Epidermal melanocyte (primary cell): Measurements from ENCODE around the gene P4HA2.
A peak's percentile ranks its signal among the peaks of the same experiment; 100 is the strongest.

ENCODE experiments used
- DNase-seq: peaks from one replicate; pipeline ENCODE4 v3.0.0; 2011; ENCODE audit warnings: low spot score; ENCODE audit not compliant: insufficient read length

P4HA2 gene

DNA sequence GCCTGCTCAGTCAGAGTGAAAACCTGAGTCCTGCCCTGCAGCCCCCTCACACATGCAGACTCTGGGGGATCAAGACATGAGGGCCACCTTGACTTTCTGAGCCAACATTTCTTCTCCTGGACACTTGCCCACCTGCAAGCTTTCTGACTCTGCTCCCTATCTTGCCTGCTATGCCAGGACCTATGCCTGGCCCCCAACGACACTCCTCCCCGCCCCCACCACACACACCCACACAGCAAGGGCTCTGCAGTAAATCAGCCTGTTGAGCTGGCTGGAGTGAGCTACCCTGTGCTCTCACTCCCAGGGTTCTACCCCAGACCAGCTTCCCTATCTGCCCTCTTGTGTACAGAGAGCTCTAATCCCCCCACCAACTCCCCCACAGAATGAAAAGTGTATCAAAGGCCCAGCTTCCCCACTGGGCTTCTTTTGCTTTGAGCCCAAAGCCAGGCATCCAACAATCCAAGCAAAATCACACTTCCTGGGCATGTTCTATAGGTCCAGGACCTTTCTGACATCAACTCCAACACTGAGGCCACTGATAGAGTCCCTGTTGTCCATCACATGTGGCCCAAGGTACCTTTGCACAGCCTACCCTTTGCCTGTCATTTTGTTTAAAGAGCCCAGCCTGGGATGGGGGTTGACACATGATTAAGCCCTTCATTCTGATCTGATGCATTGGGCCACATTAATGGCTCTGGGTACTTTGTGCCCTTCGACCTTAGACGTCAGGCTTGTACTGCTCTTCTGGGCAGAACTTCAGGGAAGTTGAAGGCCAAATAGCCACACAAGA, 37.1 kb upstream of the P4HA2 start:
- DNase-seq: no peak

DNA sequence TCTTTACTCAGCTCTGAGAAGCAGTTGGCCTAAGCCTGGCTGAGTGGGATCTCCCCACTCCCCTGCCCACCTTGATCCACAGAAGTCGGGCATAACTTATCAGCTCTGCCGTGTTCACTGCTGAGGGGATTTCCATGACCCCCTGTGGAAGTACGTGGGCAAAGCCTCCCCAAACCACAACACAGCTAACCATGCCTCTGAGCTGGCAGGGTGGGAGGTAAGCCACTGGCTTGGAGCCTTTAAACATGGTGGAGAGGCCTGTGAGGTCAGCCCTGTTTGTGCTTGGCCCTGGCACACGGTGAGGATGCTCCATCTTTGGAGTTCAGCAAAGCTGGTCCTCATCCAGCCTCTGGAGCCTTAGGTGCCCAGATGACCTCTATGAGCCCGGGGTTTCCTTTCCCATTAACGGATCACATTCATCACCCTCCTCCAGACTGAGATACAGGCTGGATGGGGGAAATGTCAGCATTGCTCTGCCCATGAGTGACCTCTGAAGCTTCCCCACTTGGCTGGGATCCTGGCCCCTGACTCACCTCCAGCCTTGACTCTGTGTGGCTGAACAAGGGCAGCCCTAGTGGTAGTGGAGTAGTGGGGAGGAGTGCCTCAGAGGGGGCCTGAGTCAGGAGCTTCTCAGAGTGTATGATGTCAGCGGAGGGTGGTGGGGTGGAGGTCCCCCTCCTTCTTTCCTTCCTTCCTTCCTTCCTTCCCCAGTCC, 36.1 kb upstream of the P4HA2 start:
- no peak for DNase-seq

DNA sequence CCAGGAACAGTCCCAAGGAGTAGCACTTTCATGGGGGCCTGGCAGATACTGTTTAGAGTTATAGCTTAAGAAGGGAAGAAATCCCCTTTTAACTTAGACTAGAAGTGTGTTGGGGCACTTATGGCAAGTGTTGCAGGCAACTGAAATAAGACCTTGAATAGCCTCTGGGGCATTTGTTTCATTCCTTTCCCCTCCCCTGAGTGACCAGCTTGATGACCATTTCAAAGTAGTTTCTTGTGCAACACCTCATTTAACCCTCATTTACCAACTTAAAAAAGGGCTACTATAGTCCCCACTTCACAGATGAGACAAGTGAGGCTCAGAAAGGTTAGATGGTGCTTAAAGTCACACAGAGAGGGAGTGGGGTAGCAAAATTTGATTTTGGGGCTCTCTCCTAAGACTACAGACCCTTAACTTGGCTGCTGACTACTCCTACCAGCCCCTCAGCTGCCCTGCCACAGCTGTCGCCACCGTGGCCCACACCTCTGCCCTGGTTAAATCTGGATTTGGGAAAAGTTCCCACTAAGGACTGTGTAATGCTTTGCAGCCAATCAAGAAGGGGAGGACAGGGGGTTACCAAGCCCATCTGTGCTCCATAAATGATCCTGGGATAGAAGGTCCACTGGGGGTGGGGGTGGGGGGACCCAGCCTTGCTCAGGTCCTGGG, 35.4 kb upstream of the P4HA2 start:
- DNase-seq: no peak

DNA sequence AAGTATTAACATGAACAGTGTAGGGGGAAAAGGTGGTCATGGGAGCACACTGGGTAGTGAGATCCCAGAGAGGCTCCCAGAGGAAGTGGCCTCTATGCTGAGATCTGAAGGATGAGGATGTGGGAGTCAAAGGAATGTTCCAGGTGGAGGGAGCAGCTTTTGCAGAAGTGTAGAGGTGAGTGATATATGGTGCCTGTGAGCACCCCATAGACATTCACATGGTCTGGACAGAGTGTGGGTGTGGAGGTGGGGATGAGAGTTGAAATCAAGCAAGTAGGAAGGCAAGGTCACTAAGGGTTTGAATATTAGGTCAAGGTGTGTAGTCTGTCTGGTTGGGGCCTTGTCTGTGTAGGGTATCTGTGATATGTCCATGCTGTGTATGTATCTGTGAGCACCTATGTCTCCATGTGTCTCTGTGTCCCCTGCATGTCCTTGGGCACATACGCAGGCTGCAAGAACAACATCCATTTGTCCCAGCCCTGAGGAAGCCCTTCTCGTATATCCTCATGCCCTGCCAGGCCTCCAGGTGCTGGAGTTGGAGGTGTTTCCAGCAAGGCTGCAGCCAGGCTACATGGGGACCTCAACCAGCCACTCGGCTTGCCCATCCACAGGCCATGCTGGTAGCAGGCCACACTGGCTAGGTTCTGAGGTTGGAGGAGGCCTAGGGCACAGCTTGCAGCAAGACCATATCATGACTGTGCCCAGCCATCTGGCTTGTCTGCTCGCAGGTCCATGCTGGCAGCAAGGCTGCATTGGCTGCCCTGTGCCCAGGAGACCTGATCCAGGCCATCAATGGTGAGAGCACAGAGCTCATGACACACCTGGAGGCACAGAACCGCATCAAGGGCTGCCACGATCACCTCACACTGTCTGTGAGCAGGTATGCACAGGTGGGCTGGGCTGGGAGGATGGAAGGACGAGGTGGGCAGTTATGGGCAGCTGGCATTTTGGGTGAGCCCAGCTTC, 34.5 kb upstream of the P4HA2 start:
- DNase-seq: no peak

DNA sequence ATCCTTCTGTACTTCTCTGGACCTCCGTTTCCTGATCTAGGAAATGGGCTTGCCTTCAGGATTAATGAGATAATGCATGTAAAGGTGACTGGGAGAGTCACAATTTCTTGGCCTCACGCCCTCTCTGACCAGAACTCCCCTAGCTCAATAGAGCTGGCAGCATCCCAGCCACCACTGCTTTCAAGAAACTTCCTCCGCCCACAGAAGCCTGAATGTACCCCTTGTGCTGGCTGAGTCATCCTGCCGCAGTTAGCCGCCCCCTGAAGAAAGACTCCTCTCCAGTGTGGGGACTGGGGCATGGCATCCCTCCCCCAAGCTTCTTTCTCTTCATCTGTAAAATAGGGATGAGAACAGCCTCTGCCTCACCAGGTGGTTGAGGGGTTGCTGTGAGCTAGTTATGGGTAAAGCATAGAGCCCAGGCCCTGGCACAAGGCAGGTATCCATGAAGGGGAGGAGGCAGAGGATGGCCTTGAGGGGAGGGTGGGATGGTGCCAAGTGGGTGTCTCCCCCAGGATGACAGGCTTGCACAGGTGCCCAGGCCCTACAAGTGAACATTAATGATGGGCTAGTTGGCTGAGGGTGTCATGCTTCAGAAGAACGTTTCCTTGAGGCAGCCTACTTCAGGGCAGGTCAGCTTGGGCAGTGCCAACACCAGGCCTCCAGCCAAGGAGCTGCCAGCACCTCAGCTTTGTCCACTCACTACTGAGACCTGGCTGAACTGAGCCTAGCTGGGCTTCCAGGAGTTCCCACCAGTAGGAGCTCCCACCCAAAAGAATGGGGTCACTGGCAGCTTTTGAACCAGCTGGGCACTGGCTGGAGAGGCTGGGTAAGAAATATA, 33.3 kb upstream of the P4HA2 start:
- DNase-seq: peak; percentile 44

DNA sequence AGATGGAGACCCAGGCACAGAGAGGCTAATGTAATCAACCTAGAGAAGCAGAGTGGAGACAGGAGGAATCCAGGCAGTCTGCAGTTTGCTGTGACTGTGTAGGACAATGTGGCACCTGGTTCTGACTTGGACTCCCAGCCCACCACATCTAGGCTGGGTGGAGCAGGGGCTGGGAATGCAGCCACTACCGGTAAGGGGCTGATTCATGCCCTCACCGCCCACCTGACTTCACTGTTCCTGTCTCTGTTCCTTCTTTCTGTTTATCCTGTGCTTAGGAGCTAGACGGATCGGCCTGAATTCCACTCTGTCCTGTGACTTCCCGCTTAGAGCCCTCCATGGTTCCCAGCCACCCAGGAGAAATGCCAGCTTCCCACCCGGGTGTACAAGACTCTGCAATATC, 32.4 kb upstream of the P4HA2 start:
- DNase-seq: no peak

DNA sequence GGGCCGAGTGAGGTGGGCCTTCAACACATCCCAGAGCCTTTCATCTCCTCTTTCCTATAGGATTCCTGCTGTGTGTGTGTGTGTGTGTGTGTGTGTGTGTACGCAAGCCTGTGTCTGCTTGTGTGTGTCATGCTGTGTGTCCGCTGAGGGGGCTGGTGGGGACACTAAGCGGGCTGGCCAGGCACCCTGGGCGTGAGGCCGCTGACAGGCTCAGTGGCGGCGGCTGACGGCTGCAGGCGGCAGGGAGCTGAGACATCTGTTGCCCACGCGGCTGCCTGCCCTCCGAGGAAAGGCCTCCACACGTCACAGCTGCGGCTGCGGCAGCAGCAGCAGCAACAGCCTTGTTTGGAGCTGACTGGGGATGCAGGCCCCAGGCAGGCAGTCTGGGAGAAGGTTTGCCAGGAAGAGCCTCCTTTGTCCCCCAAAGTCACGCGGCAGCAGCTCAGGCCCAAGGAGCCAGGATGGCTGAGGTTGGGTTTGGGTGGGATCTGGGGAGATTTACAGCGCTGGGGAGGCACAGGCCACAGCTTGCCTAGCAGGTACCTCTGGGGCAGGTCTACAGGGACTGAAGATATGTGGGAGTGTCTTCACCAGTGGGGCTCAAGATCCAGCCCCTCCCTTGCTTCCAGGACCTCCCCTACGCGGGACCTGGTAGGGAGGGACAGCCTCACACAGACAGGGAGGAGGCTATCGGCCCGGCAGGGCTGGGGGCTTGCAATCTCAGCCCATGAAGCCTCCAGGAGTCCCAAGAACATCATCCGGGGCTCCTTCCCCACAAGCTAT, 31.6 kb upstream of the P4HA2 start:
- DNase-seq: peak; percentile 63

DNA sequence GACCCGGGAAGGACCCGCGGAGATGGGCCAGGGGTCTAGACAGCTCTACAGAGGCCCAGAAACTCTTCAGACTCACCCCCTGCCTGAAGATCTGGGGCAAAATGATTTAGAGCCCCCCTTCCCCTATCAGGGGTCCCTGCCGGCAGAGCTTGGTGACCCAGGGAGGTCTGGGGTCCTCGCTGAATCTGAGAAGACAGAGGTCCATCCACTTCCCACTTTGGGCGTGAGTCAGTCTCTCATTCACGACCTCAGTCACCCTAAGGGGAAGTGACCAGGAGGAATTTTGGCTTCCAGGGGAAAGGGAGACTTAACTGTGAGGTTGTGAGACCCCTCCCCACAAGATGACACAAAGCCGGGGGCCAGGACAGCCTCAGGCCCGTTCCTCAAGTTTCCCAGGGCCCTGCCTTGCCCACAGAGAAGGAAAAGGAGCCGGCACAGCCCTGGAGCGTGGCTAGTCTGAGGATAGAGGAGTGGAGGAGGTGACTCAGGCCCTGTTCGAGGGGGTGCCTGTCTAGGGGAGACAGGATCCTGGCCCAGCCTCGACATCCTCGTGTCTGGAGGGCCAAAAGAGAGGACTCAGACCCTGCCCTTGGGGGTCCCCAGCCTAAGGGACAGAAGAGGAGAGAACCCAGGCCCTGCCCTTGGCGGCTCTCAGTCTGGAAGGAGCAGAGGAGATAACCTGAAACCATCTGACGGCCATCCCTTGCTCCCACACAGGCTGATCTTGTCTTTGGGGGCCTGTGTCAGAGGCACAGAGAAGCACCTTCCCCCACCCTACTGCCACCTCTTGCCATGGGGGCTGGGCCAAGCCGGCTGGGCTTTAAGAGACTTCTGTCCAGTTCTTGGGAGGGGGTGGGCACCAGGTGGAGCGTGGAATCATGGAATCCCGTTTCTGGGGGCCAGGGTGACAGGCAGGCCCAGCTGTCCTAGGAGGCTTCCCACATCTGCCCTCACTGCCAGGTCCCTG, 30.7 kb upstream of the P4HA2 start:
- DNase-seq: no peak

DNA sequence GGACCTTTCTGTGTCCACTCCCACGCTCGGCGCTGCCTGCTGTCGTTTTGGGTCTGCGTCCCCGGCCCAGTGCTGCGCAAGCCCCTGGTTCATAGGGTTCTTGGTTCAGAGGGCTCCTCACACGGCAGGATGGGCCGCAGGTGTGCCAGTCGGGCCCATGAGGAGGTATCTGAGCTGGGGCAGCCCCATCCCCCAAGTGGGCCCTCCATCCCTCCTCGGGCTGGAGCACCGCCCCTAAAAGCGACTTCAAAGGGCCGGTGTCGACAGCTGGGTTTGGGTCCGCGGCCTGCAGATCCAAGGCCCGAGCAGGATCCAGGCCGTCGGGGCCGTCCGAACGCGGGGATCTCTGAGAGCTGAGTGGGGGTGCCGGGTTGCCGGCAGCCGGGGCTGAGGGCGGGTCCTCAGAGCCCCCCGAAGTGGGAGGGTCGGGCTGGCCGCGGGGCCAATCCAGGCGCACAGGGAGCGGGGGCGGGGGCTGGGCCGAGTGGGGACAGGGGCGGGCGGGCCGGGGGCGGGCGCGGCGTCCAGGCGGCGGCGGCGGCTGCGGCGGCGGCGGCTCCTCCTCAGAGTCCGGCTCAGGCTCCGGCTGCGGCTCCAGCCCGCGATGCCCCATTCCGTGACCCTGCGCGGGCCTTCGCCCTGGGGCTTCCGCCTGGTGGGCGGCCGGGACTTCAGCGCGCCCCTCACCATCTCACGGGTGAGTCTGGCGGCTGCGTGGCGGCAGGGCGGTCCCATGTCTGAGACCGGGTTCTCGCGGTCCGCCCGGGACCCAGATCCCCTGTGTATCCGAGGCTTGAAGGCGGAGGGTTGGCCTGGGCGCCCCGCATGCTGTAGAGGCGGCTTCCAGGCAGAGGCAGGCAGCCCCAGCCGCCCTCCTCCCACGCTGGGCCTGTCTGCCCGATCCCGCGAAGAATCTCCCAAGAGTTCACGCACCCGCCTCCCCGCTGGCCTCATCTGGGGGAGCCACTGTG, 29.8 kb upstream of the P4HA2 start, which contains the start of gene PDLIM4:
Gene PDLIM4, plus strand, starts transcription at position 566 of the 971 bp plus-strand sequence. Its CDS starts 39 bp downstream, at position 605.
- no peak for DNase-seq

DNA sequence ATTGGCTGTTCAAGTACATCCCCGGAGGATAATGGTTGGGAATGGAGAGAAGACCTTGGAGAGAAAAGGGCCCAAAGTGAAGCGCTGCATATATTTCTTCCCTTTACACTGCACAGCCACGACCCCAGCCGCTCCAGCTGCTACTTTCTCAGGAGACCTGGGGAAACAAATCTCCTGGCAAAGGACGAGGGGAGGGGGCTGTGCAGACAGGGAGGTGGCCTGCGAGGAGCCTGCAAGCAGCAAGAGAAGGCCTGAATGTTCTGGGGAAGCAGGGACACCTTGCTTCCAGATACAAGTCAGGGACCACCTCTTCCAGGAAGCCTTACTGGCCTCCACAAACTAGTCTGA, 29.1 kb upstream of the P4HA2 start:
- no peak for DNase-seq

DNA sequence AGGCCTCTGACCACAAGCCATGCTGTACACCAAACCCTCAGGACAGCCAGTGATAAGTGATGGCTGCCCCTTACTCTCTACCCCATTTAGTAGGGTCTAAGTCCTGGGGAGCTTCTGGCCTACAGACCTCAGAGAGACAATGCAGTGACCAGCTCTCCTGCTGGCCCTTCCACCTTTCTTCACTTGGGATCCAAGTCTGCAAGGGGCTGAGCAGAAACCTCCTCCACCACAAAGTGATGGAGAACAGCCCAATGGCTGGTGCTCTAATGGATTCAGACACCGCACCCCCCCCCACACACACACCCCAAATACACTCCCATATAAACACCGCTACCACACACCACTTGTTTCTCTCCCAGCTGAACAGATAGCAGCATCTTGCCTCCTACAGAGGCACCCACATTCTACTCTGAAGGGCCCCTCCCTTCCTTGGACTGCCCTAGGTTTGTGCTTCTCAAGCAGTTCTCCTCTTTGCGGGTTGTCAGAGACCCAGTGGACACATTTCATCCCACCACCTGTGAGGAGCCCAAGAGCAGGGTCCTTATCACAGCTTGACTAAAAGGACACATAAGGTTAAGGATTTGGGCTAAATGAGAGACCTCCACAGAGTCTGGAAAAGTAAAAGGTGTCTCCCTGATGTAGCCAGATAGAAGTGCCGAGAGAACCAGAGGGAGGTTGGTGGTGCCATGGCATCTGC, 28.6 kb upstream of the P4HA2 start:
- no peak for DNase-seq

DNA sequence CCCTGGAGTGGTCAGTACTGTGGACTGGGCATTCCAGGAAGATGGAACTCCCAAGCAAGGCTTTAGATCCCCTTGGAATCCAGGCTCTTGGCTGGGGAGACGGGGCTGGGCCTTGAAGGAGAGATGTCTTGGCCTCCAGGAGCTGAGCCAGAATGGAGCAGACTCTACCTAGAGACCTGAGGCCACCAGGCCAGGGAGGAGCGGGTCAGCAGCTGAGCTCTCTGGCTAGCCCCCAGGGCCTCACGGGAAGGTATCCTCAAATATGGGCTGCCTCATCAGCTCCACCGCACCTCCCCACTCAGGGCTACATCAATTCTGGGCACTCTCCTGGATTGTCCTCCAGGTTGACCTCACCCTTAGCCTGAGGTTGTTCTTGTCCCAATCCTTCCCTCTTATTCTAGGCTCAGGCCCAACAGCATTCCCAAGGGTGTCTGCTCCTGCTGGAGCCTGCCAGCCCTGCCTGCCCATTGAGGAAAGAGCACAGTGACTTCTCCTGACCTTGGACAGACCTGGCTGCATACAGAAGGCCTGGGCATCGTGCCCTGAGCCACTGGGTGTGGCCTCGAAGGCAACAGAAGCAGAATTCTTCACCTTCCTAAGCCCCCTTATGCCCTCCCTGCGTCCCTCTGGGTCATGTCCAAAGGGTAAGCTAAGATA, 26.8 kb upstream of the P4HA2 start:
- DNase-seq: no peak

DNA sequence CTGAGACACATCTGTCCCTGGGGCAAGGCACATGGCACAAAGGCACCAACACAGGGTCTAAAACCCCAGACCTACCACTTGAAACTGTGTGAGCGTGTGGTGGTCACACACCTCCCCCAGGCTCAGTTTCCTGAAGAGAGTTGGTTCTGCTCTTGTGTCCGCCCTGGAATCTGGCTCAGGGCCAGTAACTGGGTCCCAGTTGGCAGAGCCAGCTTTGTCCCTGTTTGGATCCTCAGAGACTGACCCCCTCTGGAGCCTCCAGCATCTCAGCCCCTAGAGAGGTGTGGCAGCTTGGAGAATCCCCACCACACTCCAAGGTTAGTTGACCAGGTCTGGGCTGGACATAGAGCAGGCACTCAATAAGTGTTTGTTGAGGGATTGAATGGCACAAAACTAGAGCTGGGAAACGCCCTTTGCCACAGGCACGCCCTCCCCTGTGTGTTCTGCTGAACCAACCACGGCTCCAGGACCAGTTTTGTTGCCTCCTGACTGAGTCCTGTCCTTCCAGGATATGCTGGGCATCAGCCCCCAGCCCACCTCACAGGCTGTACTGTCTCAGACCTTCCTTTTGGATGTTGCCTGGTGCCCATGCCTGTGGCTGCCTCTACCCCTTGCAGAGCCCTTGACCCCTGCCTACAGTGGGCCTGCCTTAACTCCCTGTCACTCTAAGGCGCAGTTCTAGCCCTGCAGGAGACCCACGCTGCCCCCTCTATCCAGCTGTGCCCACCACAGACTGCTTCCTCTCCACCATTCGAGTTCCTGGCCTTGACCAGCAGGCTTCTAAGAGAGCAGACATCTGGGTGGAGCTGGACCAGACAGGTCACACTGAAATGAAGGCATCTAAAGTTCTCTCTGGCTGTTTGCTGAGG, 26.0 kb upstream of the P4HA2 start:
- no peak for DNase-seq

DNA sequence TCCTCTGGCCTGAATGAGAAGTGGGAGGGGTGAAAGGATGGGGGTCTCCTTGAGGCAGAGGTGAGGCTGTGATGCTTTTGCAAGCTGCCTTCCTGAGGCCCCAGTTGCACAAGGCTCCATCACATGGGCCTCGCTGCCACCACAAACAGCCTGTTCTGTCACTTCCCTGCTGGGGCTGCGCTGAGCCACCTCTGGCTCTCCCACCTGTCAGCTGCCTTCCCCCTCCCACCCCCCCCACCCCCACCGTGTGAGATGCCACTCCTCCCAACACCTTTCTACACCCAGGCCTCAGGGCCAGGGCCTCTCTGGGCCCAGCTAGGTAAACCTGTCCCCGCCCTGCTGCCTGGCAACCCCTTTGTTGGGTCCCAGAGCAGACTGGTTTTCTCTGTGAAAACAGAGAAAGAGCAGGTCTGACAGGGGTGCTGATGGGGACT, 25.4 kb upstream of the P4HA2 start:
- no peak for DNase-seq

DNA sequence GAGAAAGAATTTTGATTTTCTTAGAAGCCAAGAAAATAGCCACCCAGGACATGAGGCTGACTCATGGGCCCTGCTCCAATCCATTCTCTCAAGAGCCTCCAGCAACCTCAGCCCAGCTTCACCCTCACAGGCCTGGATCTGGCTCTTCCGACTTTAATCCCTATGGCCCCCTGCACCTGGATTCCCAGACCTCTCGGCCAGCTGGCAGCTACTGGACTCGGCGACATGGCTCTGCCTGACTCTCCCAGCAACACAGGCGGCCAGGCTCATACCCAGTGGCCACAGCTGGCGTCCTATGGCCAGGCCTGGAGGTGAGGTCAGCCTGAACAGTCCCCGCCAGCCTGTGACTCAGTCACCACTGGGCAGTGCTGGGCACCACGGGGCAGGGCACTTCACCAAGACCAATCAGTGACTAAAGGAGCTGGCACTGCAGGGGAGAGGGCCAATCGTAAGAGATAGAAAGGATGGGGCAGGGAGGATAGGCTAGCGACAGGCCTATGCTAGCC, 23.6 kb upstream of the P4HA2 start:
- no peak for DNase-seq
